Omental fat pad (tissue), 4 donors: ENCODE data around the gene C3AR1. TPM values are rescaled to one million over a fixed set of nuclear protein-coding genes. Genes with fewer than 3 reads are reported as not detected.
"Not testable (repeated sequence)": the region's sequence is repeated elsewhere in the genome, so short reads cannot be mapped to it uniquely, and the experiment has no call there.

ENCODE experiments used
- ATAC-seq: fragments of 150-250 bp; one replicate; pipeline ENCODE4 v1.9.1; 2016; ENCODE audit warnings: mild to moderate bottlenecking, moderate library complexity; ENCODE audit not compliant: low FRiP score
- DNase-seq: peaks from one replicate; pipeline ENCODE4 v3.0.0-alpha.2; 2019; ENCODE audit warnings: low spot score
- total RNA-seq, 4 donors: library from RNA; depleted of rRNA; stranded (reverse); fragments of >200 nt; gene quantifications; one replicate each; pipeline ENCODE4 v1.1.0, GENCODE V29; 2016
- TF ChIP-seq, protein P1 (sequence below), 3 donors: fragments of 450-650 bp; IDR thresholded peaks; one replicate each; pipeline ENCODE4 v1.5.1; 2016 to 2017; ENCODE audit warnings: antibody characterized with exemption in 3 of 3, mild to moderate bottlenecking in 3 of 3, moderate library complexity in 2 of 3

C3AR1 gene
- total RNA-seq, 4 donors from 2014 or later, result 15.6 to 43.0 (median 30.3) TPM

DNA sequence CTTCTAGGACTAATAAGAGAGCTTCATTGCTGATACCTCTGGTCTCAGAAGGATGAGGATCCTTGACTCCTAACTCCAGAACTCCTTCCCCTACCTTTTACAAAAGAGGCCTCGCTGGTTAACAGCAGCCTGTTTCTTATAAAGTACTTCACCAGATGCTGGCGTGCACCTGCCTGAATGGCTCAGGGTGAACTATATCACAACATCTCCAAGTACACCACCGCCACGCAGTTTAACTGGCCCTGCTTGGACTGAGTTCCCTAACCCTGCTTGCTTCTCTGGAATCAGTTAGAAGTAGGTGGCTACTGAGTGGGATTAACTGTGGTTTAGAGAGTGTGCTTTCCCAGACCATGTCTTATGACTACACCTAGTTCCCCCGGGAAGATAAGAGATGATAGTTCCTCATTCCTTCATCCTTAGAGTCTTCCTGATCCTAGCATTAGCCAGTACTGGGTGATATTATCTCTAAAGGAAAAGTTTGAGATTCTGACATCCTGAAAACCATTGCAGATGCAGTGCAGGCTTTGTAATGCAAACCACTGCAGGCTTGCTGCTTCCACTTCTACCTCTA is 30.6 kb downstream of the C3AR1 start:
- TF ChIP-seq, protein P1, sequence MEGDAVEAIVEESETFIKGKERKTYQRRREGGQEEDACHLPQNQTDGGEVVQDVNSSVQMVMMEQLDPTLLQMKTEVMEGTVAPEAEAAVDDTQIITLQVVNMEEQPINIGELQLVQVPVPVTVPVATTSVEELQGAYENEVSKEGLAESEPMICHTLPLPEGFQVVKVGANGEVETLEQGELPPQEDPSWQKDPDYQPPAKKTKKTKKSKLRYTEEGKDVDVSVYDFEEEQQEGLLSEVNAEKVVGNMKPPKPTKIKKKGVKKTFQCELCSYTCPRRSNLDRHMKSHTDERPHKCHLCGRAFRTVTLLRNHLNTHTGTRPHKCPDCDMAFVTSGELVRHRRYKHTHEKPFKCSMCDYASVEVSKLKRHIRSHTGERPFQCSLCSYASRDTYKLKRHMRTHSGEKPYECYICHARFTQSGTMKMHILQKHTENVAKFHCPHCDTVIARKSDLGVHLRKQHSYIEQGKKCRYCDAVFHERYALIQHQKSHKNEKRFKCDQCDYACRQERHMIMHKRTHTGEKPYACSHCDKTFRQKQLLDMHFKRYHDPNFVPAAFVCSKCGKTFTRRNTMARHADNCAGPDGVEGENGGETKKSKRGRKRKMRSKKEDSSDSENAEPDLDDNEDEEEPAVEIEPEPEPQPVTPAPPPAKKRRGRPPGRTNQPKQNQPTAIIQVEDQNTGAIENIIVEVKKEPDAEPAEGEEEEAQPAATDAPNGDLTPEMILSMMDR (IDR thresholded peaks at IDR 0.05), result no peak
- no peak for ATAC-seq
- DNase-seq, result no peak

DNA sequence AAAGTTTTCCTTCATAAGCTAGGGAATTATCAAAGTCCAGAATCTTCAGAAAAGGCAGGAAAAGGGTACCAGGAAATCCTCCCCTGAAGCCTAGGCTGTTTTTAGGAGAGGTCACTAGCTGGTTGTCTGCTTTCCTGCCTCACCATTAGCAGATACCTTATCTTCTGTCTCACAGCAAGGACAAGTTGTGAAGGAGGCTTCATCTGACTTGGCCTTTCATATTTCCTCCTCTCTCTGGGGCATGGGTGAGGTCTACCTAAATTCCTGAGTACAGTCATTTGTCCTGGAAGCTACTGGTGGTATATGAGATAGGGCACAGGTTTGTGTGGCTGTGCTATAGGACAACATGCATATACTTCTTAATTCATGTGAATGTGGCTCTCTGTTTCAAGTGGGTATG is 31.4 kb downstream of the C3AR1 start:
- DNase-seq, result no peak
- TF ChIP-seq, protein P1 (IDR thresholded peaks at IDR 0.05), result no peak
- ATAC-seq, result no peak

DNA sequence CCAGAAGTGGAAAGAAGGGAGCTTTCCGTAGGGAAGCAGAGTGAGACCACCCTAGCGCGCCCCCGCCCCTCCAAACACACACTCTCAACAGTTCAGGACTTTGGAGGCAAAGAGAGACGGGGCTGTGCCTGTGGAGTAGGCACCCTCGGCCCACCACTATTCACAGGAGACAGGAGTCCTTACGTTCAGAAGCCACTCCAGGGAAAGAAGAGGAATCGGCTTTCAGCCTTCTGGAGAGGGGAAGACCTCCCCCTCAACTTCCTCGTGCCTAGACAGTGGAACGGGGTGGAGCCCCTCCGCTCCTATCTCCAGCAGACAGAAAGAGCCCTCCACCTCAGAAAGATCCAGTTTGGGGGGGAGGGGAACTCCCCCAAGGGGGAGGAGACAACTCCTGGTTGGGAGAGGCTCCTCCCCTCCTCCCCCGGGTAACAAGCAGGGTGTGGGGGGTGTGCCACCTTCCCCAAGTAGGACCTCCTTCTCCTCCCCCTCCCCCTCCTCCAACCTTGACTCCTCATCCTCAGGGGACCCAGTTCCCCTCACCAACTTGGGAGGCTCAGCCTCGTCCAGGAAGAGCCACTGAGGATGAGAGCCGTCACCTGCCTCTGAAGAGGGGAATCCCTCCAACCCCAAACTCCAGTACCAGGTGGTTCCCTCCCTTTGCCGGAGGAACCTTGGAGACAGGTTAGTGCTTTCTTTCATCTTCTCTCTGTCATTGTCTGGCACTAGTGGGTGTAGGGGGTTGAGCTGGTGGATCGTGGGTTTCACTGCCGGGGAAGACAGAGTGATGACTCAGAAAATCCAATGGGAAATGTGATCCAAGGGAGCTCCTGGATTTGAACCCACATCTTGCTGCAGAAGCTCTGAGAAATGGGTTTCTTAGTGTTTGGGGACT is 32.8 kb downstream of the C3AR1 start:
- TF ChIP-seq, protein P1 (IDR thresholded peaks at IDR 0.05), result no peak
- DNase-seq (no peak), ATAC-seq (peak; percentile 33)

DNA sequence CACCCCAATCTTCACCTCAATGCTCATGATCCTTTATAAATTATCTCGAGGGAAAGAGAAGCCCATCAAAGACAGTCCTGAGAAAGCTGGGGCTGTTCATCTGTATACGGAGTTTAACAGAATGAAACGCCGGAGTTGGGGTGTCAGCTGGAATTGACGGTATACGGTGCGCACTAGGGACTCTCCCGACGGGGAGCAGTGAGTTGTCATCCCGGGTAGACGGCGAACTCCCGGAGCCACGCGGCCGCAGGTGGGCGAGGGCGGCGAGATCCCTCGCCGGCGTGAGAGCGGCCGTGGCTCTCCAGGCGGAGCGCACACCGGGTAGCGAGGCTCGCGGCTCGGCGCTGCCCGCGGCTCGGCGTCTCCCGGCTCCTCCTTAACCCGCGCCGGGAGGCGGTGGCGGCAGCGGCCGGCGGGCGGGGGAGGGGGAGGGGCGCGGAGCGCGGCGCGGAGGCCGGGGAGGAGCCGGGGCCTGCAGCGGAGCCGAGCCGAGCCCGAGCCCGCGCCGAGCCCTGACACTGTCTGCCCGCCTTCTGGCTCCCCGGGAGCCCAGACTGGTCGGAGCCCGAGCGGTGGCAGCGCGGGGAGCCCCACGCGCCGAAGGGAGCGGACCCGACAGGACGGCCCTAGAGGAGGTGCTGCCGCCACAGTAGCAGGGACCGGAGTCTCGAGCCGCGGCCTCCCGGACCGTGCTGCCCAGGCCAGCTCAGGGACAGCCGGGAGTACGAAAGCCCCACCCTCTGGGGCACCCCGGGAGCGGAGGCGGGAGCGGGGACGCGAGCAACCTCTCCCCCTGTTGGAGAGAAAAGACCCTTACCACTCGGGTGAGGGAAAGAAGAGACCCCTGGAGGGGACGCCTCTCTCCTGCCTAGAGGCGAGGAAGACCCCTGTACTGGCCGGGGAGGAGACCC is 33.7 kb downstream of the C3AR1 start, which contains the start of gene FOXJ2:
Gene FOXJ2, plus strand, starts transcription at position 475 of the 911 bp plus-strand sequence. CDS start 7,117 bp downstream, outside the sequence.
- TF ChIP-seq, protein P1 (IDR thresholded peaks at IDR 0.05), result no peak
- DNase-seq (no peak), ATAC-seq (peak; percentile 95)

DNA sequence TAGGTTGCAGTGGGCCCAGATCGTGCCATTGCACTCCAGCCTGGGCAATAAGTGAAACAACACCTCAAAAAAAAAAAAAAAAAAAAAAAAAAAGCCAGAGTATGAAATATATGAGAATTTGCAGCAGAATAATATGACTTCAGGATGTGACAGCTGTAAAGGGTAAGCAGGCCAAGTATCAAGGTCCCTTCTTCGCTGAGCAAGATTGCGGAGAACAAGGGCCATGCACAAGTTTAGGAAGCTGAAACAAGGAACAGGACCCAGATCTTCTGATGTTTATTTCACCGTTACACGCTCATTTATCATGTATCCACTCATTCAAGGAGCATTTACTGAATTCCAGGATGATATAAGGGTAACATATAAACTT is 34.3 kb downstream of the C3AR1 start:
- ATAC-seq (no peak), DNase-seq (no peak)
- TF ChIP-seq, protein P1 (IDR thresholded peaks at IDR 0.05), result no peak

DNA sequence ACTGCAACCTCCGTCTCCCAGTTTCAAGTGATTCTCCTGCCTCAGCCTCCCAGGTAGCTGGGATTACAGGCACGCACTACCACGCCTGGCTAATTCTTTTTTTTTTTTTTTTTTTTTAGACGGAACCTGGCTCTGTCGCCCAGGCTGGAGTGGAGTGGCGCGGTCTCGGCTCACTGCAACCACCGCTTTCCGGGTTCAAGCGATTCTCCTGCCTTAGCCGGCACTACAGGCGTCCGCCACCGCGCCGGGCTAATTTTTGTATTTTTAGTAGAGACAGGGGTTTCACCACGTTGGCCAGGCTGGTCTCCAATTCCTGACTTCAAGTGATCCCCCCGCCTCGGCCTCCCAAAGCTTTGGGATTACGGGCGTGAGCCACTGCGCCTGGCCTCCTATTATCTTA is 35.1 kb downstream of the C3AR1 start:
- not testable (repeated sequence) for ATAC-seq, DNase-seq

DNA sequence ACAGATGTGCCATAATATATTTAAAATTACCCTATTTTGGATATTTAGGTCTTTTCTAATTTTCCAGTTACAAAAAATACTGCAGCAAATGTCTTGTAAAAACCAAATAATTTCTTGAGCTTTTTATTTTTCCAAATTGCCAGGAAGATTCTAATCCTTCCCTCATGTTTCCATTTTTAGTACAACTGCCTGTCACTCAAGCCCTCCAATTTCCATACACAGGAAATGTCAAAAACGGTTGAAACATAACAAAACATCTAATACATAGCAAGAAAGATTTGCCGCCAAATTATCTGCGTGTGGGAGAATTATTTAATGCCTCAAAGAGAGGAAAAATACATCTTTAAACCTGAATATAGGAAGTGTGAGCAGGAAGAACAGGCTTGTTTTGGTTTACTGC is 36.0 kb downstream of the C3AR1 start:
- no peak for DNase-seq
- ATAC-seq, result no peak
- TF ChIP-seq, protein P1 (IDR thresholded peaks at IDR 0.05), result no peak
